Measurements from ENCODE around the gene CNNM2.
"Not testable (repeated sequence)": the region's sequence is repeated elsewhere in the genome, so short reads cannot be mapped to it uniquely, and the experiment has no call there.

The CNNM2 gene

DNA sequence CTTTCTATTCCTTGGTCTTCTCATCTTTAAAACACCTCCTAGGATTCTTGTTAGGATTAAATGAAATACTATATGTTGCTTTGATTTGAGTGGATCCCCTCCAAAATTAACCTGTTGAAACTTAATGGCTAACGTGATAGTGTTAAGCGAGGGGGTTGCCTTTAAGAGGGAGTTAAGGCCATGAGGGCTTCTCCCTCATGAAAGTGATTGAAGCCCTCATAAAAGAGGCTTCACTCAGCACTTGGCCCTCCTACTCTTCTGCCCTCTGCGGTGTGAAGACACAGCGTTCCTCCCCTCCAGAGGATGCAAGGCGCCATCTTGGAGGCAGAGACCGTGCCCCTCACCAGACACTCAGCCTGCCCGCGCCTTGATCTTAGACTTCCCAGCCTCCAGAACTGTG lies 46.6 kb downstream of the CNNM2 start:
- no peak overlapping the region for H3K4me3 ChIP-seq (ENCODE audit: low read length)
- no peak for DNase-seq (ENCODE audit: low read depth)
- TF ChIP-seq, protein P1, sequence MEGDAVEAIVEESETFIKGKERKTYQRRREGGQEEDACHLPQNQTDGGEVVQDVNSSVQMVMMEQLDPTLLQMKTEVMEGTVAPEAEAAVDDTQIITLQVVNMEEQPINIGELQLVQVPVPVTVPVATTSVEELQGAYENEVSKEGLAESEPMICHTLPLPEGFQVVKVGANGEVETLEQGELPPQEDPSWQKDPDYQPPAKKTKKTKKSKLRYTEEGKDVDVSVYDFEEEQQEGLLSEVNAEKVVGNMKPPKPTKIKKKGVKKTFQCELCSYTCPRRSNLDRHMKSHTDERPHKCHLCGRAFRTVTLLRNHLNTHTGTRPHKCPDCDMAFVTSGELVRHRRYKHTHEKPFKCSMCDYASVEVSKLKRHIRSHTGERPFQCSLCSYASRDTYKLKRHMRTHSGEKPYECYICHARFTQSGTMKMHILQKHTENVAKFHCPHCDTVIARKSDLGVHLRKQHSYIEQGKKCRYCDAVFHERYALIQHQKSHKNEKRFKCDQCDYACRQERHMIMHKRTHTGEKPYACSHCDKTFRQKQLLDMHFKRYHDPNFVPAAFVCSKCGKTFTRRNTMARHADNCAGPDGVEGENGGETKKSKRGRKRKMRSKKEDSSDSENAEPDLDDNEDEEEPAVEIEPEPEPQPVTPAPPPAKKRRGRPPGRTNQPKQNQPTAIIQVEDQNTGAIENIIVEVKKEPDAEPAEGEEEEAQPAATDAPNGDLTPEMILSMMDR (conservative IDR thresholded peaks at IDR 0.05; ENCODE audit: low read depth, low read length), result no peak

DNA sequence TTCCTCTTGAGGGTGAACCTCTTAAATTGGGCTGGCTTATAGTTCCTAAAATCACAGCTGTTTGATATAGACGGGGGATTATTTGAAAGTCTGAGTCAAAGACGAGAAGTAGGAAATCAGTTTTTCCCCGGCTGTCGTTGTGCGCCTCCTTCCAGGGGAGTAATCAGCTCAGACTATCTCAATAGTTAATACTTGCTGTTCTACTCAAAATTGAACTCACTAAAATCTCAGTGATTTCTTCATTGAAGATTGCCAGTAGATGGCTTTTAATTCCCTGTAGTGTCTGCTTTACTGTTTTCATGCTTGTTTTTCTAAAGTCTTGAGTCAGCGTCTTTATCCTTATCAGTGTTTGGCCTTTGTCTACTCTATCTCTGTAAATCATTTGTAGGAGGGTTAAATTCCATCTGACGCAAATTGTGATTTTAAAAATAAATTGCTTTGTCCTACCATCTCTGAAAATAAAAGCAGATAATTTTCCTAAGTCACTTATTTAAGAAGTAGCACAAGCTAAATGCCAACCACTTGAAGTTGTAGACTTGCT lies 47.3 kb downstream of the CNNM2 start:
- no peak for DNase-seq (ENCODE audit: low read depth)
- TF ChIP-seq, protein P1 (conservative IDR thresholded peaks at IDR 0.05; ENCODE audit: low read depth, low read length), result no peak
- no peak overlapping the region for H3K4me3 ChIP-seq (ENCODE audit: low read length)

DNA sequence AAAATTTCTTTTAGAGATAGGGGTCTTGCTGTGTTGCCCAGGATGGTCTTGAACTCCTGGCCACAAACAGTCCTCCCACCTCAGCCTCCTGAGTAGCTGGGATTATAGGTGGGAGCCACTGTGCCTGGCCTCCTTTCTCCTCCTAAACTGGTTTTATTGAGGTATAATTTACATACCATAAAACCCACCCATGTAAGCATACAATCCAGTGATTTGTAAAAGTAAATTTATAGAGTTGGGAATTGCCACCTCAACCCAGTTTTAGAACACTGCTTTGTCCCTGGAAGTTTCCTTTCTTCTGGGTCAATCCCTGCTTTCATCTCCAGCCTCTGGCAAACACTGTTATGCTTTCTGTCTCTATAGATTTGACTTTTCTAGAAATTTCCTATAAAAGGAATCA lies 49.0 kb downstream of the CNNM2 start:
- no peak for DNase-seq (ENCODE audit: low read depth)
- H3K4me3 ChIP-seq (ENCODE audit: low read length), result no peak overlapping the region
- TF ChIP-seq, protein P1 (conservative IDR thresholded peaks at IDR 0.05; ENCODE audit: low read depth, low read length), result no peak

DNA sequence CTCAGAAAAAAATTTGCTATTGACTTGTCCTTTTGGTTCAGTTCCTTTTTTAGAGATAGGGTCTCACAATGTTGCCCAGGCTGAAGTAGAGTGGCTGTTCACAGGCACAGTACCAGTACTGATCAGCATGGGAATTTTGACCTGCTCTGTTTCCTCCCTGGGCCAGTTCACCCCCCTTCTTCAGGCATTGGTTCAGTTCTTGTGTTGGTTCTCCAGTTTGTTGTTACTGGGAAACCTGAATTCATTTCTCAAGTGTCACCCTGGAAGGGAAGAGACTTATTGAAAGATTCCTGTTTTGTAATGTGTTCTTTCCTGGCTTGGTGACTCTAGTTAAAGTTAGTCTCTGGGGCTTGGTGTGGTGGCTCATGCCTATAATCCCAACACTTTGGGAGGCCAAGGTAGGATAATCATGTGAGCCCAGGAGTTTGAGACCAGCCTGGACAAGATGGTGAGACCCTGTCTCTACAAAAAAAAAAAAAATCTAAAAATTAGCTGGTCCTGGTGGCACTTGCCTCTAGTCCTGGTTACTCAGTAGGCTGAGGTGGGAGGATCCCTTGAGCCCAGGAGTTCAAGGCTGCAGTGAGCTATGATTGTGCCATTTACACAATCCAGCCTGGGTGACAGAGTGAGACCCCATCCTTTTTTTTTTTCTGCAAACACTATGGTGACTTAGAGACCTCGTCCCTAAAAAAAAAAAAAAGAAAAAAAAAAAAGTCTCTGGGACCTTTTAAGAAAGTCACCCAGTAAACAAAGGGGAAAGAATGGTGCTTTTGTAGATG lies 52.7 kb downstream of the CNNM2 start:
- TF ChIP-seq, protein P1 (conservative IDR thresholded peaks at IDR 0.05; ENCODE audit: low read depth, low read length), result no peak
- H3K4me3 ChIP-seq (ENCODE audit: low read length), result no peak overlapping the region
- DNase-seq (ENCODE audit: low read depth), result no peak

DNA sequence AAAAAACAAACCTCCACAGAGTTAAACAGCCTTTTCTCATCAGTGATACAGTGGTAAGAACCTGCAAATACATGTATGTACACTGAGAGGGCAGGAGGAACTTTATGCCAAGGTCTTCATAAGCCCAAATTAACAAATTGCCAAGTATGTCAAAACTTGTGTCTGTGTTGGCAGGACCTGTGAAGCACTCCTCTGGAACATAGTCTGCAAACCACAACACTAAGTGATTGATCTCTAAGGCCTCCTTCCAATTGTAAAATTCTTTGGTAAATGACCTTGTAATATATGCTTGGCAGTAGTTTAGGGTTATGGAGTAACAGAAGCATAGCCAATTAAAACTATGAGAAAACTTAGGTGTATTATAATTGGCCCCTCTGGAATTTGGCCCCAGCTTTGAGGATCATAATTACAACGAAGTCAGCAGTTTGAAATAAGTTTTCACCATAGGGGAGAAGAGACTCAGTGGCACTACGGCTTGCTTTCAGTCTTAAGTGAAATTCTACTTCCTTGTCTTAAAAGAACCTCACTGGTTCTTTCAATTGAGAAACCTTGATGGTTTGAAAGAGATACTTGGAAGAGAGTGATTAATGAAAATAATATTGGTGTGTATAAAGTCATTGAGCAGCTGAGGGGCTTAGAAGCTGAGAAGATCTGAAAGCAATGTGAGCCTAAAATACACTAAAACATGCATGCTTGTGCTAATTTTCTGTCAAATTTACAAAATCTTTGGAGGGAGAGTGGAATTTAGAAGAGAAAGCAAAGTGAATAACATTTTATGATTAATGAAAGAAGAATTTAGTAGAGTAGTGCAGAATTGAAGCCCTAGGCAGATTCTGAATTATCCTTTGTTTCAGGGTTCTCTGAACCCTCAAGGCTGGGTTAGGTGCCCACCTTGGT lies 57.6 kb downstream of the CNNM2 start:
- TF ChIP-seq, protein P1 (conservative IDR thresholded peaks at IDR 0.05; ENCODE audit: low read depth, low read length), result no peak
- H3K4me3 ChIP-seq (ENCODE audit: low read length), result no peak overlapping the region
- DNase-seq (ENCODE audit: low read depth), result no peak

DNA sequence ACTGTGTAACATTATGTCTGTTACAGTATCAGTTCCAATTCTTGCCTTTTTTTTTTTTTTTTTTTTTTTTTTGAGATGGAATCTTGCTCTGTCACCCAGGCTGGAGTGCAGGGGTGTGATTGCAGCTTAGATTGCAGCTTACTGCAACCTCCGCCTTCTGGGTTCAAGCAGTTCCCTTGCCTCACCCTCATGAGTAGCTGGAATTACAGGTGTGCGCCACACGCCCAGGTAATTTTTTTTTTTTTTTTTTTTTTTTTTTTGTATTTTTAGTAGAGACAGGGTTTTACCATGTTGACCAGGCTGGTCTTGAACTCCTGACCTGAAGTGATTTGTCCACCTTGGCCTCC lies 58.3 kb downstream of the CNNM2 start:
- not testable (repeated sequence) for H3K4me3 ChIP-seq (ENCODE audit: low read length); DNase-seq (ENCODE audit: low read depth)

DNA sequence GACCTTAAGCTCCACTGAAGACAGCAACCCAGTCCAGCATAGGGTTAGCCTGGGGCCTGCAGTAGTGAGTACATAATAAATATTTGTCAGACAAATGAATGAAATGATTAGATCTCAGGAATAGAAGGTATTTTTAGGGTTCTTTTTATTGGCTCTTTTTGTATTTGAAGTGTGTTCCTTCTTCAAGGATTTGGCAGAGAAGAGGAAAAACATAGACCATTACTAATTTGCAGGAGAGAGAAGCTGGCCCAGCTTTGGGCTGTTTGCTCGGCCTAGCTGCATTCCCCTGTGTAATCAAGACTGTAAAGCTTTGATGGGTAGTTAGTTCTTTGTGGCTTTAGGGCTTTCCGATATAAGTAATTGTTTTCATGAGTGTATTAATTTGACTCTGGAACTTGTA lies 64.2 kb downstream of the CNNM2 start:
- DNase-seq (ENCODE audit: low read depth), result no peak
- no peak overlapping the region for H3K4me3 ChIP-seq (ENCODE audit: low read length)

More for the DNA sequence above, 64.2 kb downstream of the CNNM2 start:
- TF ChIP-seq, protein P1 (conservative IDR thresholded peaks at IDR 0.05; ENCODE audit: low read depth, low read length), result no peak
